Astrocyte of the cerebellum (primary cell): ENCODE measurements around the gene EXOSC6.
"Not testable (repeated sequence)": the region's sequence is repeated elsewhere in the genome, so short reads cannot be mapped to it uniquely, and the experiment has no call there.

Experiments
- DNase-seq: peaks from one replicate; pipeline ENCODE4 v3.0.0-alpha.2; 2011; ENCODE audit warnings: low read depth
- H3K4me3 ChIP-seq: 2 replicates; pipeline ENCODE4 v1.5.1; 2011; ENCODE audit warnings: mild to moderate bottlenecking, low read depth, low read length, moderate library complexity
- CTCF ChIP-seq: IDR thresholded peaks from 2 replicates; pipeline ENCODE4 v1.5.1; 2012; ENCODE audit warnings: low read length, low read depth, moderate library complexity, mild to moderate bottlenecking; ENCODE audit errors: missing control alignments
- in situ Hi-C: cut with HindIII; loops from 2 replicates; pipeline ENCODE4 v1.10.0; 2017; ENCODE audit warnings: low sequenced_read_pairs

EXOSC6 gene

GRCh38 chr16:70269471-70269870 lies 17.7 kb upstream of the EXOSC6 start:
- no peak for TF ChIP-seq CTCF
- in situ Hi-C loops = no loop called here
- no peak for DNase-seq
- H3K4me3 ChIP-seq = no peak overlapping the region

GRCh38 chr16:70267922-70268321 lies 16.2 kb upstream of the EXOSC6 start:
- DNase-seq, H3K4me3 ChIP-seq, in situ Hi-C loops: not testable (repeated sequence)

- in situ Hi-C loops = no loop called here
- no peak for DNase-seq
- TF ChIP-seq CTCF = peak; percentile 75
- H3K4me3 ChIP-seq = no peak overlapping the region
These were observed 15.8 kb upstream of the EXOSC6 start for GRCh38 chr16:70267516-70267915.

- in situ Hi-C loops, DNase-seq, H3K4me3 ChIP-seq: not testable (repeated sequence)
These were observed 8.2 kb upstream of the EXOSC6 start for GRCh38 chr16:70259903-70260302.

GRCh38 chr16:70258946-70259345 lies 7.2 kb upstream of the EXOSC6 start:
- DNase-seq = no peak
- TF ChIP-seq CTCF = no peak
- in situ Hi-C loops = no loop called here
- no peak overlapping the region for H3K4me3 ChIP-seq

GRCh38 chr16:70258065-70258464 lies 6.3 kb upstream of the EXOSC6 start:
- no peak for DNase-seq
- H3K4me3 ChIP-seq = no peak overlapping the region
- in situ Hi-C loops = no loop called here
- TF ChIP-seq CTCF = no peak

- no peak for TF ChIP-seq CTCF
- no peak for DNase-seq
- in situ Hi-C loops = no loop called here
- no peak overlapping the region for H3K4me3 ChIP-seq
These were observed 5.7 kb upstream of the EXOSC6 start for GRCh38 chr16:70257391-70257790.

- DNase-seq = no peak
- TF ChIP-seq CTCF = no peak
- H3K4me3 ChIP-seq = no peak overlapping the region
- in situ Hi-C loops = no loop called here
These were observed 3.8 kb upstream of the EXOSC6 start for GRCh38 chr16:70255574-70255973.
